ENCODE data around the gene TSPAN9.

Gene TSPAN9

GRCh38 chr12:3213768-3214167, 136.6 kb downstream of the TSPAN9 start:
- no peak for DNase-seq

GRCh38 chr12:3214526-3215365, 137.6 kb downstream of the TSPAN9 start:
- DNase-seq = no peak

- DNase-seq = no peak
These were observed 138.3 kb downstream of the TSPAN9 start for GRCh38 chr12:3215410-3215975.

- no peak for DNase-seq
These were observed 138.9 kb downstream of the TSPAN9 start for GRCh38 chr12:3216097-3216496.

- no peak for DNase-seq
These were observed 139.8 kb downstream of the TSPAN9 start for GRCh38 chr12:3216726-3217682.

GRCh38 chr12:3217683-3218079, 140.5 kb downstream of the TSPAN9 start:
- no peak for DNase-seq

- DNase-seq = no peak
These were observed 141.3 kb downstream of the TSPAN9 start for GRCh38 chr12:3218228-3219171.

- DNase-seq = no peak
These were observed 142.1 kb downstream of the TSPAN9 start for GRCh38 chr12:3219233-3219632.

GRCh38 chr12:3220382-3221321, 143.5 kb downstream of the TSPAN9 start:
- DNase-seq = no peak

- no peak for DNase-seq
These were observed 145.1 kb downstream of the TSPAN9 start for GRCh38 chr12:3222306-3222705.

- DNase-seq = no peak
These were observed 145.8 kb downstream of the TSPAN9 start for GRCh38 chr12:3222979-3223378.

- DNase-seq = no peak
These were observed 146.7 kb downstream of the TSPAN9 start for GRCh38 chr12:3223601-3224529.

- no peak for DNase-seq
These were observed 147.3 kb downstream of the TSPAN9 start for GRCh38 chr12:3224530-3224903.

- no peak for DNase-seq
These were observed 148.1 kb downstream of the TSPAN9 start for GRCh38 chr12:3225154-3225795.

- DNase-seq = no peak
These were observed 148.6 kb downstream of the TSPAN9 start for GRCh38 chr12:3225796-3226180.

- DNase-seq = no peak
These were observed 149.1 kb downstream of the TSPAN9 start for GRCh38 chr12:3226264-3226663.

GRCh38 chr12:3227076-3227975, 150.1 kb downstream of the TSPAN9 start:
- DNase-seq = no peak

GRCh38 chr12:3228552-3228951, 151.4 kb downstream of the TSPAN9 start:
- no peak for DNase-seq
